HG03095 (cell line): ENCODE measurements around the gene GALK1.

ENCODE experiments used
- ATAC-seq: cut with Tn5 transposase; IDR thresholded peaks from one replicate; pipeline ENCODE4 v1.9.1; 2021; ENCODE audit warnings: moderate library complexity; ENCODE audit not compliant: unreplicated experiment

The GALK1 gene

GRCh38 chr17:75751676-75752404 lies 13.2 kb downstream of the GALK1 start:
- ATAC-seq, result no peak

GRCh38 chr17:75750661-75751423 lies 14.2 kb downstream of the GALK1 start:
- ATAC-seq, result no peak

- ATAC-seq, result no peak
Observed at GRCh38 chr17:75749545-75750389, 15.2 kb downstream of the GALK1 start.

GRCh38 chr17:75748706-75749105 lies 16.3 kb downstream of the GALK1 start:
- no peak for ATAC-seq

GRCh38 chr17:75743625-75744206 lies 21.3 kb downstream of the GALK1 start:
- no peak for ATAC-seq

GRCh38 chr17:75742337-75742736 lies 22.7 kb downstream of the GALK1 start:
- no peak for ATAC-seq

GRCh38 chr17:75740631-75741077 lies 24.3 kb downstream of the GALK1 start:
- no peak for ATAC-seq

- no peak for ATAC-seq
Observed at GRCh38 chr17:75740215-75740614, 24.8 kb downstream of the GALK1 start.

- no peak for ATAC-seq
Observed at GRCh38 chr17:75739801-75740200, 25.2 kb downstream of the GALK1 start.

GRCh38 chr17:75739174-75739573 lies 25.8 kb downstream of the GALK1 start:
- ATAC-seq, result no peak

- no peak for ATAC-seq
Observed at GRCh38 chr17:75738218-75738802, 26.7 kb downstream of the GALK1 start.

GRCh38 chr17:75737133-75737962 lies 27.6 kb downstream of the GALK1 start:
- ATAC-seq, result no peak

GRCh38 chr17:75736173-75736835 lies 28.7 kb downstream of the GALK1 start:
- ATAC-seq, result no peak

GRCh38 chr17:75734674-75735294 lies 30.2 kb downstream of the GALK1 start:
- no peak for ATAC-seq

GRCh38 chr17:75733471-75733870 lies 31.5 kb downstream of the GALK1 start:
- ATAC-seq, result no peak

GRCh38 chr17:75731716-75732498 lies 33.1 kb downstream of the GALK1 start:
- ATAC-seq, result no peak

- ATAC-seq, result no peak
Observed at GRCh38 chr17:75731086-75731715, 33.8 kb downstream of the GALK1 start.

GRCh38 chr17:75730065-75730464 lies 34.9 kb downstream of the GALK1 start:
- no peak for ATAC-seq
